ENCODE measurements around the gene MBD2.

DNA sequence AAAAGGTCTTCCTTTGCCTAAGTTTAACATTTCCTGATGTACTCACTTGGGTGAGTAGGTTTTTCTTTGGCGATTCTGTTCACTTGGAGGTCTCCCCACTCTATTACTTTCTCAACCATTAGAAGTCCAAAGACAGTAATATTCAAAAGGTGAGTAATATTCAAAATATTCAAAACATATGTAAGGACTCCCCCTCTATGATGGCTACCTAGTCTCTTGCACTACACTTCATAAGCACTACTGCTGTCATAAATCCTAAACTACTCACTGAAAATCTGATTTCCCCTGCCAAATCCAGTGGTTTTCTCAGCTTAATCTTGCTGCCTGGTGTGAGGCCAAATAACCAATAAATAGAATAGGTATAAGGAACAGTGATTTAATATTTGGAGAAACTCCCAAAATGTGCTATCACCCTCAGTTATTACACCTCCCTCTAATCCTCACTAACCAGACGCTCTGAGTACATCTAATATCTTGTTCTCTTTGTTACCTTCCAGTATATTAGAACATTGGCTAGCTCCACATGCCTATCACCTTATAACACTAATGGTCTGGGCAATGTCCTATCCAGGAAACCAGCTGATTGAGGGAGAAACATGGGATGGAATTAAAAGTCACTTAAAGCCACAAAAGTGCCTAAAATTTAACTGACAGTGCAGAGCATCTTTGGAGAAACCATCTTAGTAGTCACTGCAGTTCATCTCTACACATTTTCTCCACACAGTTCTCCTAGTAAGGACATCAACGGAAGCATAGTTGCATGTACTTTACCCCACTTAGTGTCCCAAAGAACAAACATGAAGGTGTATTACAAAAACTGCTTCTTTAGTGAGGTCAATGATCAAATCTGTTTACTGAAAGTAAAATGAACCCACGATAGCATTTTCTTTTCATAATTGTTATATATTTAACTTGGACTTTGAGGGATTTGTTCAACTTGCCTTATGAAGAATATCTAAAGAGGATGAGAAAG is 54.8 kb downstream of the MBD2 start:
- no peak for TF ChIP-seq GTF2F1 (IDR thresholded peaks at IDR 0.05; ENCODE audit: borderline replicate concordance, low read depth, low read length)
- TF ChIP-seq, protein P1, sequence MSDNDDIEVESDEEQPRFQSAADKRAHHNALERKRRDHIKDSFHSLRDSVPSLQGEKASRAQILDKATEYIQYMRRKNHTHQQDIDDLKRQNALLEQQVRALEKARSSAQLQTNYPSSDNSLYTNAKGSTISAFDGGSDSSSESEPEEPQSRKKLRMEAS (IDR thresholded peaks at IDR 0.05) = no peak
- TF ChIP-seq ZNF274 (IDR thresholded peaks at IDR 0.05; ENCODE audit: borderline replicate concordance, extremely low read depth, low read length) = no peak
- no peak for TF ChIP-seq TCF12 (IDR thresholded peaks at IDR 0.05; ENCODE audit: low read depth, low read length)
- TF ChIP-seq, protein P2, sequence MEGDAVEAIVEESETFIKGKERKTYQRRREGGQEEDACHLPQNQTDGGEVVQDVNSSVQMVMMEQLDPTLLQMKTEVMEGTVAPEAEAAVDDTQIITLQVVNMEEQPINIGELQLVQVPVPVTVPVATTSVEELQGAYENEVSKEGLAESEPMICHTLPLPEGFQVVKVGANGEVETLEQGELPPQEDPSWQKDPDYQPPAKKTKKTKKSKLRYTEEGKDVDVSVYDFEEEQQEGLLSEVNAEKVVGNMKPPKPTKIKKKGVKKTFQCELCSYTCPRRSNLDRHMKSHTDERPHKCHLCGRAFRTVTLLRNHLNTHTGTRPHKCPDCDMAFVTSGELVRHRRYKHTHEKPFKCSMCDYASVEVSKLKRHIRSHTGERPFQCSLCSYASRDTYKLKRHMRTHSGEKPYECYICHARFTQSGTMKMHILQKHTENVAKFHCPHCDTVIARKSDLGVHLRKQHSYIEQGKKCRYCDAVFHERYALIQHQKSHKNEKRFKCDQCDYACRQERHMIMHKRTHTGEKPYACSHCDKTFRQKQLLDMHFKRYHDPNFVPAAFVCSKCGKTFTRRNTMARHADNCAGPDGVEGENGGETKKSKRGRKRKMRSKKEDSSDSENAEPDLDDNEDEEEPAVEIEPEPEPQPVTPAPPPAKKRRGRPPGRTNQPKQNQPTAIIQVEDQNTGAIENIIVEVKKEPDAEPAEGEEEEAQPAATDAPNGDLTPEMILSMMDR (IDR thresholded peaks at IDR 0.05; ENCODE audit: control extremely low read depth in 1 of 3, insufficient read depth in 1 of 3, low read depth in 1 of 3, low read length in 3 of 3) = no peak
- TF ChIP-seq EZH2 (IDR thresholded peaks at IDR 0.05; ENCODE audit: low read depth, low read length, severe bottlenecking) = no peak
- no peak for TF ChIP-seq HDAC6 (IDR thresholded peaks at IDR 0.05; ENCODE audit: low read depth, low read length)
- TF ChIP-seq SP1 (IDR thresholded peaks at IDR 0.05; ENCODE audit: low read depth, low read length) = no peak
- no peak for TF ChIP-seq CREB1 (IDR thresholded peaks at IDR 0.05)
- TF ChIP-seq FOSL1 (IDR thresholded peaks at IDR 0.05; ENCODE audit: insufficient read depth, low read depth, low read length) = no peak
- TF ChIP-seq POLR2A (IDR thresholded peaks at IDR 0.05; ENCODE audit: control extremely low read depth in 1 of 2, low read depth in 2 of 2, low read length in 2 of 2) = no peak

Measured in H1 (cell line).